ENCODE results near the gene ADSS1. TPM values are rescaled to one million over a fixed set of nuclear protein-coding genes. Genes with fewer than 3 reads are reported as not detected.

The ADSS1 gene
- total and polyA plus RNA-seq, 4 donors, result 1.8 to 18.8 (median 12.2) TPM

GRCh38 chr14:104741108-104741802 lies 17.2 kb downstream of the ADSS1 start (continued):
- TF ChIP-seq CTCF (IDR thresholded peaks at IDR 0.05; ENCODE audit: low read depth, low read length, missing input control), result no peak

GRCh38 chr14:104741803-104742251 lies 17.8 kb downstream of the ADSS1 start:
- no peak for TF ChIP-seq FOXA2 (IDR thresholded peaks at IDR 0.05)
- no peak for TF ChIP-seq TAF1 (conservative IDR thresholded peaks at IDR 0.05)
- no peak for TF ChIP-seq RXRA (IDR thresholded peaks at IDR 0.05)
- no peak for TF ChIP-seq EGR1 (IDR thresholded peaks at IDR 0.05; ENCODE audit: low read depth in 2 of 2)
- TF ChIP-seq RAD21 (IDR thresholded peaks at IDR 0.05), result no peak
- TF ChIP-seq, protein P1, sequence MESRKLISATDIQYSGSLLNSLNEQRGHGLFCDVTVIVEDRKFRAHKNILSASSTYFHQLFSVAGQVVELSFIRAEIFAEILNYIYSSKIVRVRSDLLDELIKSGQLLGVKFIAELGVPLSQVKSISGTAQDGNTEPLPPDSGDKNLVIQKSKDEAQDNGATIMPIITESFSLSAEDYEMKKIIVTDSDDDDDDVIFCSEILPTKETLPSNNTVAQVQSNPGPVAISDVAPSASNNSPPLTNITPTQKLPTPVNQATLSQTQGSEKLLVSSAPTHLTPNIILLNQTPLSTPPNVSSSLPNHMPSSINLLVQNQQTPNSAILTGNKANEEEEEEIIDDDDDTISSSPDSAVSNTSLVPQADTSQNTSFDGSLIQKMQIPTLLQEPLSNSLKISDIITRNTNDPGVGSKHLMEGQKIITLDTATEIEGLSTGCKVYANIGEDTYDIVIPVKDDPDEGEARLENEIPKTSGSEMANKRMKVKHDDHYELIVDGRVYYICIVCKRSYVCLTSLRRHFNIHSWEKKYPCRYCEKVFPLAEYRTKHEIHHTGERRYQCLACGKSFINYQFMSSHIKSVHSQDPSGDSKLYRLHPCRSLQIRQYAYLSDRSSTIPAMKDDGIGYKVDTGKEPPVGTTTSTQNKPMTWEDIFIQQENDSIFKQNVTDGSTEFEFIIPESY (IDR thresholded peaks at IDR 0.05), result no peak
- TF ChIP-seq, protein P2, sequence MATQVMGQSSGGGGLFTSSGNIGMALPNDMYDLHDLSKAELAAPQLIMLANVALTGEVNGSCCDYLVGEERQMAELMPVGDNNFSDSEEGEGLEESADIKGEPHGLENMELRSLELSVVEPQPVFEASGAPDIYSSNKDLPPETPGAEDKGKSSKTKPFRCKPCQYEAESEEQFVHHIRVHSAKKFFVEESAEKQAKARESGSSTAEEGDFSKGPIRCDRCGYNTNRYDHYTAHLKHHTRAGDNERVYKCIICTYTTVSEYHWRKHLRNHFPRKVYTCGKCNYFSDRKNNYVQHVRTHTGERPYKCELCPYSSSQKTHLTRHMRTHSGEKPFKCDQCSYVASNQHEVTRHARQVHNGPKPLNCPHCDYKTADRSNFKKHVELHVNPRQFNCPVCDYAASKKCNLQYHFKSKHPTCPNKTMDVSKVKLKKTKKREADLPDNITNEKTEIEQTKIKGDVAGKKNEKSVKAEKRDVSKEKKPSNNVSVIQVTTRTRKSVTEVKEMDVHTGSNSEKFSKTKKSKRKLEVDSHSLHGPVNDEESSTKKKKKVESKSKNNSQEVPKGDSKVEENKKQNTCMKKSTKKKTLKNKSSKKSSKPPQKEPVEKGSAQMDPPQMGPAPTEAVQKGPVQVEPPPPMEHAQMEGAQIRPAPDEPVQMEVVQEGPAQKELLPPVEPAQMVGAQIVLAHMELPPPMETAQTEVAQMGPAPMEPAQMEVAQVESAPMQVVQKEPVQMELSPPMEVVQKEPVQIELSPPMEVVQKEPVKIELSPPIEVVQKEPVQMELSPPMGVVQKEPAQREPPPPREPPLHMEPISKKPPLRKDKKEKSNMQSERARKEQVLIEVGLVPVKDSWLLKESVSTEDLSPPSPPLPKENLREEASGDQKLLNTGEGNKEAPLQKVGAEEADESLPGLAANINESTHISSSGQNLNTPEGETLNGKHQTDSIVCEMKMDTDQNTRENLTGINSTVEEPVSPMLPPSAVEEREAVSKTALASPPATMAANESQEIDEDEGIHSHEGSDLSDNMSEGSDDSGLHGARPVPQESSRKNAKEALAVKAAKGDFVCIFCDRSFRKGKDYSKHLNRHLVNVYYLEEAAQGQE (IDR thresholded peaks at IDR 0.05), result no peak
- no peak for TF ChIP-seq SP1 (IDR thresholded peaks at IDR 0.05)
- TF ChIP-seq HNF4G (IDR thresholded peaks at IDR 0.05), result no peak
- TF ChIP-seq HNF4A (conservative IDR thresholded peaks at IDR 0.05), result no peak
- no peak for TF ChIP-seq CTCF (IDR thresholded peaks at IDR 0.05; ENCODE audit: low read depth, low read length, missing input control)
- 94% methylated on average over 23 of the region's 23 CpGs for WGBS

More at GRCh38 chr14:104741803-104742251, 17.8 kb downstream of the ADSS1 start:
- Histone ChIP-seq H3K27ac (ENCODE audit: low read depth in 1 of 2, low read length in 2 of 2) (no peak overlapping the region), H3K36me3 (ENCODE audit: control insufficient read depth in 4 of 4, insufficient read depth in 3 of 4, low read depth in 1 of 4, low read length in 3 of 4) (peaks cover 0 to 42% (median 20%) of the 10 kb centered on the region in 4 donors), H3K27me3 (ENCODE audit: control insufficient read depth in 4 of 4, insufficient read depth in 4 of 4, low read length in 3 of 4) (no peaks in the 10 kb centered on the region), H3K4me3 (ENCODE audit: low read depth in 1 of 3, low read length in 3 of 3) (no peak overlapping the region), H3K9me3 (ENCODE audit: control insufficient read depth in 4 of 4, low read length in 3 of 4) (no peaks in the 10 kb centered on the region), H3K4me1 (ENCODE audit: control insufficient read depth in 4 of 4, insufficient read depth in 4 of 4, low read length in 3 of 4) (peaks cover 13 to 26% (median 21%) of the 10 kb centered on the region in 4 donors), H3K9ac (ENCODE audit: low read depth in 1 of 2, low read length in 2 of 2) (no peak overlapping the region)
- no peak for DNase-seq (ENCODE audit: low spot score)
